IMR-90 (cell line): ENCODE measurements around the gene MYO10. TPM values are rescaled to one million over a fixed set of nuclear protein-coding genes. Genes with fewer than 3 reads are reported as not detected.
A peak's percentile ranks its signal among the peaks of the same experiment; 100 is the strongest.

Source experiments
- ATAC-seq: fragments of 200-7000 bp; cut with Tn5 transposase; 2 replicates; pipeline ENCODE4 v1.9.1; 2020; ENCODE audit warnings: low read depth, mild to moderate bottlenecking, moderate library complexity
- BruUV-seq: library from RNA; stranded (reverse); fragments of 400-500 nt; replicated peaks from 2 replicates; lab custom pipeline; 2021; lab: Mats Ljungman, UMichigan
- CTCF ChIA-PET: fragments of 300-600 bp; formaldehyde crosslinking; extraction: SDS; loops from one replicate; lab custom pipeline; 2021; ENCODE audit warnings: antibody characterized with exemption; lab: Yijun Ruan, JAX
- POLR2A ChIA-PET: fragments of 300-600 bp; sonication (Branson Sonifier 250); formaldehyde crosslinking; loops from one replicate; lab custom pipeline; 2022; ENCODE audit warnings: antibody characterized with exemption; ENCODE audit not compliant: unreplicated experiment; lab: Charles Lee
- DNase-seq: peaks from one replicate; pipeline ENCODE4 v3.0.0; 2013
- H2AFZ ChIP-seq: replicated peaks from 2 replicates; pipeline ENCODE3; 2013; ENCODE audit warnings: low read length, mild to moderate bottlenecking; ENCODE audit not compliant: poor library complexity
- H2AK5ac ChIP-seq: 2 replicates; pipeline ENCODE4 v1.6.1; 2013; ENCODE audit warnings: low read depth, low read length, inconsistent platforms
- H2AK9ac ChIP-seq: replicated peaks from 2 replicates; pipeline ENCODE3; 2013; ENCODE audit warnings: mild to moderate bottlenecking, low read depth, low read length, moderate library complexity; ENCODE audit not compliant: poor library complexity
- H2BK120ac ChIP-seq: 2 replicates; pipeline ENCODE4 v1.6.1; 2013; ENCODE audit warnings: low read depth, low read length, inconsistent platforms
- H2BK15ac ChIP-seq: 3 replicates; pipeline ENCODE4 v1.6.1; 2013; ENCODE audit warnings: low read depth, low read length, inconsistent platforms
- H2BK20ac ChIP-seq: 2 replicates; pipeline ENCODE4 v1.6.1; 2013; ENCODE audit warnings: low read depth, mild to moderate bottlenecking, inconsistent platforms, low read length, moderate library complexity
- H2BK5ac ChIP-seq: 2 replicates; pipeline ENCODE4 v1.6.1; 2013; ENCODE audit warnings: mild to moderate bottlenecking, low read depth, low read length, inconsistent platforms; ENCODE audit not compliant: poor library complexity, severe bottlenecking
- H3K14ac ChIP-seq: replicated peaks from 2 replicates; pipeline ENCODE4 v1.6.1; 2013; ENCODE audit warnings: low read depth, low read length, inconsistent platforms
- H3K18ac ChIP-seq: 2 replicates; pipeline ENCODE4 v1.6.1; 2013; ENCODE audit warnings: low read depth, low read length, control low read depth
- H3K23ac ChIP-seq: 2 replicates; pipeline ENCODE4 v1.6.1; 2013; ENCODE audit warnings: low read depth, low read length, inconsistent platforms
- H3K27ac ChIP-seq: 2 replicates; pipeline ENCODE4 v1.5.1; 2013; ENCODE audit warnings: mild to moderate bottlenecking, control low read depth, low read length; ENCODE audit not compliant: insufficient read depth
- H3K27me3 ChIP-seq: 2 replicates; pipeline ENCODE4 v1.6.1; 2013; ENCODE audit warnings: low read length; ENCODE audit not compliant: control insufficient read depth, insufficient read depth
- H3K36me3 ChIP-seq: 2 replicates; pipeline ENCODE4 v1.6.1; 2013; ENCODE audit warnings: low read length, mixed read lengths; ENCODE audit not compliant: control insufficient read depth, insufficient read depth
- H3K4ac ChIP-seq: 2 replicates; pipeline ENCODE4 v1.6.1; 2013; ENCODE audit warnings: low read depth, low read length, inconsistent platforms
- H3K4me1 ChIP-seq: 2 replicates; pipeline ENCODE4 v1.6.1; 2013; ENCODE audit warnings: low read length, mixed read lengths; ENCODE audit not compliant: control insufficient read depth, insufficient read depth
- H3K4me2 ChIP-seq: 2 replicates; pipeline ENCODE4 v1.6.1; 2013; ENCODE audit warnings: low read depth, mild to moderate bottlenecking, control low read depth, low read length, moderate library complexity
- H3K4me3 ChIP-seq: 2 replicates; pipeline ENCODE4 v1.5.1; 2013; ENCODE audit warnings: low read depth, mild to moderate bottlenecking, control low read depth, low read length, moderate library complexity; ENCODE audit not compliant: insufficient read depth
- H3K56ac ChIP-seq: 2 replicates; pipeline ENCODE4 v1.6.1; 2013; ENCODE audit warnings: low read length, inconsistent platforms; ENCODE audit not compliant: insufficient read depth; ENCODE audit errors: extremely low read depth
- H3K79me1 ChIP-seq, 2 experiments: 2 replicates each; pipeline ENCODE4 v1.6.1; 2013; ENCODE audit warnings: low read length in 2 of 2, inconsistent platforms in 1 of 2, low read depth in 1 of 2
- H3K9ac ChIP-seq: 2 replicates; pipeline ENCODE4 v1.6.1; 2013; ENCODE audit warnings: low read depth, low read length, control low read depth
- H3K9me1 ChIP-seq: 2 replicates; pipeline ENCODE4 v1.6.1; 2013; ENCODE audit warnings: low read length, inconsistent platforms; ENCODE audit not compliant: insufficient read depth
- H3K9me3 ChIP-seq: 2 replicates; pipeline ENCODE4 v1.6.1; 2013; ENCODE audit warnings: low read length; ENCODE audit not compliant: control insufficient read depth, insufficient read depth
- H4K20me1 ChIP-seq: 2 replicates; pipeline ENCODE4 v1.6.1; 2013; ENCODE audit warnings: low read length, inconsistent platforms; ENCODE audit not compliant: insufficient read depth
- H4K5ac ChIP-seq: 2 replicates; pipeline ENCODE4 v1.6.1; 2013; ENCODE audit warnings: mild to moderate bottlenecking, low read depth, low read length, control low read depth
- H4K8ac ChIP-seq, 2 experiments: 2 replicates each; pipeline ENCODE4 v1.6.1; 2013; ENCODE audit warnings: low read depth in 2 of 2, low read length in 2 of 2, control low read depth in 1 of 2, inconsistent platforms in 1 of 2
- H4K91ac ChIP-seq: 2 replicates; pipeline ENCODE4 v1.6.1; 2013; ENCODE audit warnings: low read depth, low read length, inconsistent platforms; ENCODE audit not compliant: insufficient read depth
- ELK1 ChIP-seq: fragments of 150-350 bp; IDR thresholded peaks from 2 replicates; pipeline ENCODE4 v1.6.1; 2016; ENCODE audit warnings: low read depth, mild to moderate bottlenecking, low read length, moderate library complexity, borderline replicate concordance
- FOS ChIP-seq: fragments of 150-350 bp; IDR thresholded peaks from 2 replicates; pipeline ENCODE4 v1.6.1; 2016; ENCODE audit warnings: low read depth, low read length
- USF2 ChIP-seq: fragments of 150-350 bp; IDR thresholded peaks from 2 replicates; pipeline ENCODE4 v1.6.1; 2017; ENCODE audit warnings: mild to moderate bottlenecking, antibody characterized with exemption, low read length, low read depth
- WGBS, 2 experiments: methylation state at CpG; one replicate each; pipeline versions ENCODE4 v1.1.5 to v1.1.7; 2013; ENCODE audit warnings: missing lambda C conversion rate in 2 of 2; ENCODE audit not compliant: insufficient read length in 1 of 2; ENCODE audit errors: extremely low coverage in 2 of 2; 5-methylcytosine and 5-hydroxymethylcytosine counted together
- dilution Hi-C: fragments of 300-500 bp; cut with HindIII; formaldehyde crosslinking; loops from one replicate; pipeline ENCODE4 v1.14.3; 2018; ENCODE audit warnings: low sequenced_read_pairs; ENCODE audit not compliant: unreplicated experiment
- in situ Hi-C: fragments of 300-500 bp; cut with MboI; formaldehyde crosslinking; loops from 3 replicates; pipeline ENCODE4 v1.14.3; 2019; ENCODE audit warnings: low sequenced_read_pairs, inconsistent platforms, mixed read lengths
- intact Hi-C: fragments of 100-400 bp; cut with micrococcal nuclease; formaldehyde crosslinking; loops from 2 replicates; pipeline ENCODE4 v1.10.0; 2022
- polyA plus RNA-seq, 3 experiments: library from polyadenylated mRNA; depleted of rRNA; stranded (reverse); fragments of >200 nt; gene quantifications; 2 replicates each; pipeline ENCODE4 v1.2.3, GENCODE V29; 2012; ENCODE audit warnings: low replicate concordance in 1 of 3
- total RNA-seq: library from RNA; depleted of rRNA; stranded (reverse); fragments of >200 nt; gene quantifications from 2 replicates; pipeline ENCODE4 v1.2.3, GENCODE V29; 2012

The MYO10 gene
- total and polyA plus RNA-seq, 2 of the 4 experiments (the other 2 are of a cell fraction): 39.9 to 115 TPM

GRCh38 chr5:16933337-16933736, 2.8 kb downstream of the MYO10 start (continued):
- no peak for TF ChIP-seq ELK1

- Histone ChIP-seq H3K23ac (peak overlapping the region; percentile 47; the same call in 1 of the 2 replicates), H3K14ac (peak overlapping the region; percentile 23; the same call in 1 of the 2 replicates), H2BK20ac (no peak overlapping the region), H4K5ac (no peak overlapping the region), H2AK9ac (peak overlapping the region; percentile 18), H3K79me1 (peaks cover 0 to 50% of the 10 kb centered on the region in 2 experiments; a peak in 3 of 4 replicates), H3K9me3 (no peaks in the 10 kb centered on the region), H3K4me3 (peak overlapping the region; percentile 85), H2AFZ (no peak overlapping the region), H3K9ac (peak overlapping the region; percentile 98; the same call in 1 of the 2 replicates), H3K4ac (no peak overlapping the region), H3K4me2 (peak overlapping the region; percentile 97), H4K20me1 (peaks cover 81% of the 10 kb centered on the region), H2BK120ac (no peak overlapping the region), H2BK5ac (peak overlapping the region; percentile 48), H4K8ac (no peak overlapping the region), H3K27me3 (no peaks in the 10 kb centered on the region), H3K4me1 (peaks cover 15% of the 10 kb centered on the region), H2BK15ac (no peak overlapping the region; the same call in 2 of the 3 replicates), H4K91ac (no peak overlapping the region), H3K9me1 (peaks cover 19% of the 10 kb centered on the region), H3K18ac (no peak overlapping the region), H3K36me3 (peaks cover 2% of the 10 kb centered on the region; the same call in 1 of the 2 replicates), H3K56ac (no peak overlapping the region), H2AK5ac (peak overlapping the region; percentile 30; the same call in 1 of the 2 replicates), H3K27ac (peak overlapping the region; percentile 9)
- DNase-seq (no peak), ATAC-seq (no peak)
- peak; percentile 22; the same call in 1 of the 2 replicates for TF ChIP-seq USF2
- TF ChIP-seq FOS: no peak
- BruUV-seq: no TSS peak
- no CpG with 5 or more reads among the region's 3 CpGs for WGBS, 2 experiments
- in situ Hi-C loops: loop anchor here (5.0 kb wide), 3 partner anchors 130 to 255 kb away; no protein-coding TSS in a partner anchor
- ChIA-PET POLR2A (interaction anchor here (0.6 to 1.2 kb wide), 3 partner anchors 26 to 258 kb away, joined by 3 to 11 read pairs (median 3); no protein-coding TSS in a partner anchor), CTCF (interaction anchor here (1.4 to 3.4 kb wide), 4 partner anchors 20 to 259 kb away, joined by 3 to 19 read pairs (median 8); no protein-coding TSS in a partner anchor)
- dilution Hi-C loops: no loop called here
- intact Hi-C loops: no loop called here
Measured at GRCh38 chr5:16932401-16932800, 3.7 kb downstream of the MYO10 start.
